Lower lobe of right lung (tissue), 2 donors: ENCODE data around the gene HDGFL2. TPM values are rescaled to one million over a fixed set of nuclear protein-coding genes. Genes with fewer than 3 reads are reported as not detected.
A peak's percentile ranks its signal among the peaks of the same experiment; 100 is the strongest.

Experiments used
- ATAC-seq, 2 donors: fragments of 200-7000 bp; cut with Tn5 transposase; one replicate each; pipeline ENCODE4 v1.9.1; 2020 to 2022; ENCODE audit warnings: mild to moderate bottlenecking in 2 of 2, moderate library complexity in 2 of 2
- DNase-seq: peaks from one replicate; pipeline ENCODE4 v3.0.0-alpha.2; 2020
- H3K27ac ChIP-seq: fragments of 200-600 bp; one replicate; pipeline ENCODE4 v1.8.0; 2022
- H3K27me3 ChIP-seq: fragments of 200-600 bp; one replicate; pipeline ENCODE4 v1.8.0; 2022; ENCODE audit warnings: low read depth
- H3K36me3 ChIP-seq: fragments of 200-600 bp; one replicate; pipeline ENCODE4 v1.8.0; 2022; ENCODE audit warnings: mild to moderate bottlenecking
- H3K4me1 ChIP-seq: fragments of 200-600 bp; one replicate; pipeline ENCODE4 v1.8.0; 2022
- H3K4me3 ChIP-seq: fragments of 200-600 bp; one replicate; pipeline ENCODE4 v1.8.0; 2022; ENCODE audit warnings: mild to moderate bottlenecking
- H3K9me3 ChIP-seq: fragments of 200-600 bp; one replicate; pipeline ENCODE4 v1.8.0; 2022
- intact Hi-C: fragments of 100-400 bp; cut with DNase I; formaldehyde crosslinking; loops from one replicate; pipeline ENCODE4 v1.11.0; 2022
- total RNA-seq: library from RNA; stranded (reverse); fragmentation: NEBNext Ultra II Directional; extraction: Animal tissue kit (Norgen Biotek cat#: 25700); gene quantifications from one replicate; pipeline ENCODE4 v1.2.1, GENCODE V29; 2021
- TF ChIP-seq, protein P1 (sequence below): fragments of 200-600 bp; IDR thresholded peaks from one replicate; pipeline ENCODE4 v1.8.0; 2022; ENCODE audit warnings: antibody characterized with exemption, mild to moderate bottlenecking
- donor health status: DM: no; HTN: yes; CAD: no; lungs with severe emphysema.

Gene HDGFL2
- total RNA-seq, 1 donor from 2014 or later = 29.4 TPM

DNA sequence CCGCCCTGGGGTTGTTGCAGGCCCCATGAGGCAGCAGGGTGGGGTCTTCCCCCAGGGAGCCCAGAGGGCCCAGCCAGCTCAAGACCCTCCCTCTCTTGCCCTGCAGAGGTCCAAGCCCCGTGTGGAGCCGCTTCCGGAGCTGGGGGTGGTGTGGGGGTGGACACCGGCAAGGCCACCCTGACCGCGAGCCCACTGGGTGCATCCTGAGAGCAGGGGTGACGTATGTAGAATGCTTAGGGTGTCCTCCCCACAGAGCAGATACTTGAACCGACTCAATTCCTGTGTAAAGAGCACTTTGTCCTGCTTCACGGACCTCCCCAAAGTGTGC lies 29.3 kb upstream of the HDGFL2 start:
- TF ChIP-seq, protein P1, sequence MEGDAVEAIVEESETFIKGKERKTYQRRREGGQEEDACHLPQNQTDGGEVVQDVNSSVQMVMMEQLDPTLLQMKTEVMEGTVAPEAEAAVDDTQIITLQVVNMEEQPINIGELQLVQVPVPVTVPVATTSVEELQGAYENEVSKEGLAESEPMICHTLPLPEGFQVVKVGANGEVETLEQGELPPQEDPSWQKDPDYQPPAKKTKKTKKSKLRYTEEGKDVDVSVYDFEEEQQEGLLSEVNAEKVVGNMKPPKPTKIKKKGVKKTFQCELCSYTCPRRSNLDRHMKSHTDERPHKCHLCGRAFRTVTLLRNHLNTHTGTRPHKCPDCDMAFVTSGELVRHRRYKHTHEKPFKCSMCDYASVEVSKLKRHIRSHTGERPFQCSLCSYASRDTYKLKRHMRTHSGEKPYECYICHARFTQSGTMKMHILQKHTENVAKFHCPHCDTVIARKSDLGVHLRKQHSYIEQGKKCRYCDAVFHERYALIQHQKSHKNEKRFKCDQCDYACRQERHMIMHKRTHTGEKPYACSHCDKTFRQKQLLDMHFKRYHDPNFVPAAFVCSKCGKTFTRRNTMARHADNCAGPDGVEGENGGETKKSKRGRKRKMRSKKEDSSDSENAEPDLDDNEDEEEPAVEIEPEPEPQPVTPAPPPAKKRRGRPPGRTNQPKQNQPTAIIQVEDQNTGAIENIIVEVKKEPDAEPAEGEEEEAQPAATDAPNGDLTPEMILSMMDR = no peak
- H3K27ac ChIP-seq = no peak overlapping the region

DNA sequence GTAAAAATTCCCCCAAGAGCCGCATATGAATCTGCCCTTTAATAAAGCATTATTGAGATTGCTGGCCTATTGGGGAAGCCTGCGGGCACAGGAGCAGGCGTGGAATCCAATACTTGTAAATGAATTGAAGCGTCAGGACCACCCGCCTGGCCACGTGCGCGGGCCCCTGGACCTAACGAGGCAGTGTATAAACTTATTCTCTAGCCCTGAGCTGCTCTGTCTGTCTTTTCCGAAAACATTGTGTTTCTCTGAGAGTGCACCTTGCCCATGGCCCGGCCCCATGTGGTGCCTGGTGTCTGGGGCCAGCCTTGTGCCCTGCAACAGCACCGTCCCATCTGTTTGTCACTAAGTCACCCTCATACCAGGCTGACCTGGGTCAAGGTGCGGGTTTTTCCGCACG lies 28.9 kb upstream of the HDGFL2 start:
- intact Hi-C loops = no loop called here
- TF ChIP-seq, protein P1 = no peak
- no peak overlapping the region for H3K4me3 ChIP-seq
- no peaks in the 10 kb centered on the region for H3K27me3 ChIP-seq
- no peak for DNase-seq
- no peaks in the 10 kb centered on the region for H3K4me1 ChIP-seq
- H3K9me3 ChIP-seq = no peaks in the 10 kb centered on the region
- H3K27ac ChIP-seq = no peak overlapping the region
- ATAC-seq = peak in 1 of 2 donors; percentile 4
- peaks cover 41% of the 10 kb centered on the region for H3K36me3 ChIP-seq

More for the DNA sequence above, 29.3 kb upstream of the HDGFL2 start:
- Histone ChIP-seq H3K27me3 (no peaks in the 10 kb centered on the region), H3K36me3 (peaks cover 37% of the 10 kb centered on the region), H3K4me1 (no peaks in the 10 kb centered on the region), H3K4me3 (no peak overlapping the region), H3K9me3 (no peaks in the 10 kb centered on the region)
- no peak for ATAC-seq
- DNase-seq = no peak
- intact Hi-C loops = no loop called here

DNA sequence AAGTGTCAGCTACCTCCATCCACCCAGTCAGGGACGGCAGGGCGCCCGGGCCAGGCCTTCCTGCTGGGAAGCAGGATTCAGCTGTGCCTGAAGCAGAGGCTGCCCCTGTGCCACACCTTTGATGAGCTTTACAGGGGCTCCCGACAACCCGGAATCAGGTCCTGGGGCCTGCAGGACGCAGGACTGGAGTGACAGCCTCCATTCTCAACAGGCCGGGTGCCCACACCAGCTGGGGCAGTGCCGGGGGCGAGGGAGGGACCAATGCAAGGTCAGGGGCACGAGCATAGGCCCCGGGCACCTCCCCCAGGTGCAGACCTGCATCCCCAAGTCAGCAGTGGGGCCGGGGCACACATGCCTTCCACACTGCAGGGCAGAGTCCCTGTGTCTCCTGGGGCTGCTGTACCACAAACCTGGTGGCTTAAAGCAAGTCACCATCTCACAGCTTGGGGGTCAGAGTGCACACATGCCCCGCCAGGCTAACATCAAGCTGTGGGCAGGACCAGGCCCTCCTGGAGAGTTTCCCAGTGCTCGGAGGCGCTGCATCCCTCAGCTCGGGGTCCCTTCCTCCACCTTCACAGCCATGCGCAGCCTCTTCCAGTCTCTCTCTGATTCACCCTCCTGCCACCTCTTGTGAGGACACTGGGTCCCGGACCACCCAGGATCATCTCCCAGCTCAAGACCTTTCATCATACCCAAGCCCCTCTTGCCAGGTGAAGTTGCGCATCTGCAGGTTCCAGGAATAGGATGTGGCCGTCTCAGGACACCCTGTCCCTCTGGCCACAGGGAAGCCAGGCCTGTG lies 27.9 kb upstream of the HDGFL2 start:
- no peak for DNase-seq

DNA sequence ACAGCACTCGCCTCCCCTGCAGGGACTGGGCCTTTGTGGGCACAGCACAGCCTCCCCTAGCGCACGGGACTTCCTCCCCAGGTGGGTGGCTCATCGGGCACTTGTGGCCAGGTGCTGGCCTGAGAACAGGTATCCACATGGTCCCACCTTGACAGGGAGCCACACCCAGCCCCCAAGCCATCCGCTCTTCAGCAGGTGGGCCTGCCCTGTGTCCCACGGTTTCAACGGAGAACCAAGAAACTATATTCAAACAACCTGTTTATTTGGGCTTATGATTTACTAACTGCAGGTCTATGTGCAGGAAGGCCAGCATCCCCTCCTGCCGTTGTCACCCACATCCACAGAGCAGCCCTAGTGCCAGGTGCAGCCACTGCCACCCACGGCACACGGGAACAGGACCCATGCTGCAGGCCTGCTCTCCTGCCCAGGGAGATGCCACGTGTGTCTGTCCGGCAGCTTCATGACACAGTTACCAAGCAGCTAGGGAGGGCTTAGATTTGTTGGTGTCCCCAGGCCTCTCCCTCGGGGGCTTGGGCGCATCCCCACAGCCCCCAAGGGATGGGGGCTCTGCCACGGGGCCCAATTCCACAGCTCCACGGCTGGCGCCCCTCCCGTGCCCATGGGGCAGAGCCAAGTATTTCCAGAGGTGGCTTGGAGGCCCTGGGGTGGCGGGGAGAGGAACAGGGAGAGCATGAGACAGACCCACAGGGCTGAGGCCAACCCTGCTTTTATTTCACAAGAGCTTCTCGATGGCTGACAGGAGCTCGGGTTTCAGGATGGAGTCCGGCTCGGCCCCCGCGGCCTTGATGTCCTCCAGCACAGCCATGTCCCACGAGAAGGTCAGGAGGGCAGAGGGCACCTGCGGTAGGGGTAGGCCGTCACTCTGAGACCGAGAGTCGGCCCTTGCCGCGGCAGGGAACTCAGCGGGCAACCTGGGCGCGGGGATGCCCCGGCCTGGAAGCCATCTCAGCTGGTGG lies 27.0 kb upstream of the HDGFL2 start:
- no peak overlapping the region for H3K4me3 ChIP-seq
- ATAC-seq (no peak), DNase-seq (no peak)
- H3K4me1 ChIP-seq = no peaks in the 10 kb centered on the region
- H3K9me3 ChIP-seq = no peaks in the 10 kb centered on the region
- H3K27ac ChIP-seq = no peak overlapping the region
- H3K27me3 ChIP-seq = no peaks in the 10 kb centered on the region
- peaks cover 60% of the 10 kb centered on the region for H3K36me3 ChIP-seq
- TF ChIP-seq, protein P1 = no peak
- intact Hi-C loops = no loop called here

More for the DNA sequence above, 27.9 kb upstream of the HDGFL2 start:
- H3K9me3 ChIP-seq = no peaks in the 10 kb centered on the region
- ATAC-seq = no peak
- no peak overlapping the region for H3K27ac ChIP-seq
- no peaks in the 10 kb centered on the region for H3K4me1 ChIP-seq
- intact Hi-C loops = no loop called here
- peaks cover 51% of the 10 kb centered on the region for H3K36me3 ChIP-seq
- no peak overlapping the region for H3K4me3 ChIP-seq
- H3K27me3 ChIP-seq = no peaks in the 10 kb centered on the region
- TF ChIP-seq, protein P1 = no peak

DNA sequence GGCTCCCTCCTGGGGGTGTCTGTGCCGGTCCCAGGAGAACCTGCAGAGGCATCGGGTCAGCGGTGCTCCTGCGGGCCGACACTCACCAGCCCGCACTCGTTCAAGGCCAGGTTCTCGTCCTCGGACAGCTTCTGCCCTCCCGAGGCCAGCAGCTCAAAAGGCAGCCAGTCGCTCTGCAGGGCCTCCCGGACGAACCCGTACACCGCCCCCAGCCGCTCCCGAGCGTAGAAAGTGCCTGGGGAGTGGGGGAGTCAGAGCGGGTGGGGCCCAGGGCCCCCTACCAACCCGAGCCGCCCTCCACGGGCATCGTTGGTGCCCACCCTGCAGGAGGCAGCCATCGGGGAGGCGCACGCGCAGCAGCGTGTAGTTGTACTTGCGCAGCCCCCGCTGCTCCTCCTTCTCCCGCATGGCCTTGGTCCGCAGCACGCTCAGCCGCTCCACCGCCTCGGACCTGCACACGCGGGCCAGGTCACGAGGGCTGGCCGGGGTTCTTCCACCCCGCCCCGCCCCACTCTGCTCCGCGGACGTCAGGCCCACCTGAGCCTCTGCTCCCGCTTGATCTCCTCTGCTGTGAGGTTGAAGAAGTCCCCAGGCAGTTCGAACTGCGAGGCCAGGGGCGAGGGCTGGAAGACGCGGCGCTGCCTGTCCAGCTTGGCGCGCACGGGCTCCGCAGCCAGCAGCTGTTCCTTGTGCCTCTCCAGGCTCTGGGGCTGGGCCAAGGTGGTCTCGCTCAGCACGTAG lies 26.0 kb upstream of the HDGFL2 start:
- H3K4me3 ChIP-seq = no peak overlapping the region
- H3K36me3 ChIP-seq = peaks cover 71% of the 10 kb centered on the region
- TF ChIP-seq, protein P1 = no peak
- DNase-seq (no peak), ATAC-seq (peak in 1 of 2 donors; percentile 2)
- no peaks in the 10 kb centered on the region for H3K27me3 ChIP-seq
- no peaks in the 10 kb centered on the region for H3K9me3 ChIP-seq
- intact Hi-C loops = no loop called here
- H3K27ac ChIP-seq = no peak overlapping the region
- no peaks in the 10 kb centered on the region for H3K4me1 ChIP-seq
